Mesenchymal stem cell (in vitro differentiated cells and primary cell): ENCODE results near the gene SUN5.
"Not testable (repeated sequence)": the region's sequence is repeated elsewhere in the genome, so short reads cannot be mapped to it uniquely, and the experiment has no call there.

Experiments
- DNase-seq: peaks from one replicate; pipeline ENCODE4 v3.0.0-alpha.2; 2013
- H2AFZ ChIP-seq: one replicate; pipeline ENCODE4 v1.6.1; 2013; ENCODE audit warnings: low read depth, mild to moderate bottlenecking, control low read depth, inconsistent platforms, low read length, moderate library complexity
- H2AK5ac ChIP-seq: 2 replicates; pipeline ENCODE4 v1.6.1; 2013; ENCODE audit warnings: low read length, moderate library complexity, mild to moderate bottlenecking, inconsistent platforms; ENCODE audit not compliant: severe bottlenecking
- H2BK120ac ChIP-seq: one replicate; pipeline ENCODE4 v1.6.1; 2013; ENCODE audit warnings: low read depth, mild to moderate bottlenecking, inconsistent platforms, low read length, moderate library complexity
- H2BK12ac ChIP-seq, 2 experiments: one replicate each; pipeline ENCODE4 v1.6.1; 2013; ENCODE audit warnings: inconsistent platforms in 2 of 2, low read length in 2 of 2, mild to moderate bottlenecking in 2 of 2, moderate library complexity in 2 of 2, control low read depth in 1 of 2
- H2BK15ac ChIP-seq: one replicate; pipeline ENCODE4 v1.6.1; 2013; ENCODE audit warnings: mild to moderate bottlenecking, low read depth, inconsistent platforms; ENCODE audit not compliant: poor library complexity, severe bottlenecking
- H2BK5ac ChIP-seq: 2 replicates; pipeline ENCODE4 v1.6.1; 2013; ENCODE audit warnings: low read depth, mild to moderate bottlenecking, low read length, control low read depth, inconsistent platforms; ENCODE audit not compliant: poor library complexity, severe bottlenecking
- H3K14ac ChIP-seq, 2 experiments: one replicate each; pipeline ENCODE4 v1.6.1; 2013; ENCODE audit warnings: inconsistent platforms in 2 of 2, low read length in 2 of 2, control low read depth in 1 of 2, mild to moderate bottlenecking in 1 of 2, moderate library complexity in 1 of 2
- H3K18ac ChIP-seq, 2 experiments: one replicate each; pipeline ENCODE4 v1.6.1; 2013; ENCODE audit warnings: inconsistent platforms in 2 of 2, low read length in 2 of 2, control low read depth in 1 of 2, low read depth in 1 of 2, mild to moderate bottlenecking in 1 of 2
- H3K23ac ChIP-seq, 2 experiments: one replicate each; pipeline ENCODE4 v1.6.1; 2013; ENCODE audit warnings: inconsistent platforms in 2 of 2, low read length in 2 of 2, mild to moderate bottlenecking in 2 of 2, moderate library complexity in 2 of 2, control low read depth in 1 of 2
- H3K27ac ChIP-seq: 2 replicates; pipeline ENCODE4 v1.5.1; 2013; ENCODE audit warnings: mild to moderate bottlenecking, moderate library complexity, low read length, control low read depth, inconsistent platforms; ENCODE audit not compliant: poor library complexity, severe bottlenecking
- H3K27me3 ChIP-seq, 2 experiments: 2 replicates each; pipeline versions ENCODE4 v1.6.1 to v1.7.0; 2013; ENCODE audit warnings: low read length in 2 of 2, mild to moderate bottlenecking in 2 of 2, moderate library complexity in 2 of 2, control low read depth in 1 of 2, inconsistent platforms in 1 of 2; ENCODE audit not compliant: control insufficient read depth in 1 of 2, insufficient read depth in 1 of 2
- H3K36me3 ChIP-seq, 2 experiments: 2 replicates each; pipeline versions ENCODE4 v1.6.1 to v1.7.0; 2013; ENCODE audit warnings: low read length in 2 of 2, control low read depth in 1 of 2, inconsistent platforms in 1 of 2, low read depth in 1 of 2, mild to moderate bottlenecking in 1 of 2; ENCODE audit not compliant: insufficient read depth in 2 of 2, control insufficient read depth in 1 of 2
- H3K4ac ChIP-seq, 2 experiments: one replicate each; pipeline ENCODE4 v1.6.1; 2013; ENCODE audit warnings: inconsistent platforms in 2 of 2, low read length in 2 of 2, mild to moderate bottlenecking in 2 of 2, moderate library complexity in 2 of 2, control low read depth in 1 of 2, low read depth in 1 of 2
- H3K4me1 ChIP-seq: 2 replicates; pipeline ENCODE4 v1.6.1; 2013; ENCODE audit warnings: low read depth, low read length, control low read depth; ENCODE audit not compliant: control insufficient read depth, insufficient read depth
- H3K4me2 ChIP-seq: 2 replicates; pipeline ENCODE4 v1.6.1; 2013; ENCODE audit warnings: low read length, mild to moderate bottlenecking, inconsistent platforms; ENCODE audit not compliant: poor library complexity, severe bottlenecking
- H3K4me3 ChIP-seq, 2 experiments: 2 replicates each; pipeline versions ENCODE4 v1.5.1 to v1.7.0; 2013; ENCODE audit warnings: low read length in 2 of 2, mild to moderate bottlenecking in 2 of 2, control low read depth in 1 of 2, low read depth in 1 of 2; ENCODE audit not compliant: insufficient read depth in 1 of 2
- H3K79me1 ChIP-seq: replicated peaks from 2 replicates; pipeline ENCODE4 v1.6.1; 2013; ENCODE audit warnings: mild to moderate bottlenecking, control low read depth, low read length, inconsistent platforms; ENCODE audit not compliant: poor library complexity, severe bottlenecking
- H3K9ac ChIP-seq: 2 replicates; pipeline ENCODE4 v1.7.0; 2013; ENCODE audit warnings: mild to moderate bottlenecking, low read length, moderate library complexity
- H3K9me3 ChIP-seq: 2 replicates; pipeline ENCODE4 v1.7.0; 2013; ENCODE audit warnings: mild to moderate bottlenecking, low read length; ENCODE audit not compliant: control insufficient read depth
- H4K8ac ChIP-seq: one replicate; pipeline ENCODE4 v1.6.1; 2013; ENCODE audit warnings: inconsistent platforms, mild to moderate bottlenecking, low read length, moderate library complexity
- H4K91ac ChIP-seq: one replicate; pipeline ENCODE4 v1.6.1; 2013; ENCODE audit warnings: mild to moderate bottlenecking, low read length, inconsistent platforms
- WGBS: methylation state at CpG from one replicate; pipeline ENCODE4 v1.1.7; 2013; ENCODE audit warnings: mixed read lengths; 5-methylcytosine and 5-hydroxymethylcytosine counted together

The SUN5 gene

DNA sequence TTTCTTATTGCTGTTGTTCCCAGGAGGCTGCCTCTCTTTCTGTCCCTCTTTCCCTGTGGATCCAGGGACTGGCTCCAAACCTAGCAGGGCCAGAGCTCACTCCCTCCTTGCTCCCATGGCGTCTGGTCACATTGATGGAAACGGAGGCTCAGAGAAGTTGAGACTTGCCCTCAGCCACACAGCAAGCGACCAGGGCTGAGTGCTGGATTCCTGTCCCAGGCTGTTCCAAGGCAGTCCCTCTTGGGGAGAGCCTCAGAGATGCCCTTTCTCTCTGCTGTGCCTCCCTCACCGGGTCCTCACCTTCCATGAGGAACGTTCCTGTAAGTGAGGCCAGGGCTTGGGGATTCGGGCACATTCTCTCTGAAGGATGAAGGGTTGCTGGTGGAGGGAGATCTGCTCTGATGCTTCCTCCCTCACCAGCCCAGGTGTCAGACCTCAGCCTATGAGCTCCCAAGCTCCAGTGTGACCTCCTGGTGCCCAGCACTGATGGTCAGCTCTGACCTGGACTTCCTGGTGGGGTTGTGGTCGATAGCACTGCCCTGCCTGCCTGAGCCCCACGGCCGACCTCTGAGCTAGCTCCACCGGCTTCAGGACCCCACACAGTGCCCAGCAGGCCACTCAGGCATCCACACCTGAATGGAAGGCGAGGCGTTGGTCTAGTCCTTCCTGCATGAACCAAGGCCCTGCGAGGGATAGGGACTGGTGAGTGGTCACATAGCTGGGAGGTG is 26.8 kb downstream of the SUN5 start:
- 75% methylated on average over 12 of the region's 13 CpGs for WGBS
- no peak overlapping the region for H3K4me3 ChIP-seq

DNA sequence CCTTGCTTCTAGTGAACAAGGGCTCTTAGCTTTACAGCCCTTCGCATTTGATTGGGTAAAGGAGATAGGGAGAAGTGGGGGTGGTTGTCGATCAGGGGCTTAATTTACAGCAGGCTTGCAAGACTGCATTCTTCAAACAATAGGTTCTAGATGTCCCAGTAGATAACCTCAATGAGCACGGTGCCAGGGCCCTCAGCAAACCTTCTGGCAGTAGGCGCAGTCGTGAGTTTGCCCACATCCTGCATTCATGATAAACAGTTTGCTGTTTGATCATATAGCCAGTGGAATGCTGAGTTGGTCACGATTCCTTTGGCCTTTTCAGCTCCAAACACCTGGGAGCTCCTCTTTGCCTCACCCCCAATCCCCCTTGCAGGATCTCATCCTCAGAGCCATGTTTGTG is 27.5 kb downstream of the SUN5 start:
- Histone ChIP-seq H3K27me3 (peaks cover 4 to 64% of the 10 kb centered on the region in 2 experiments), H2BK12ac (no peak overlapping the region), H3K79me1 (no peaks in the 10 kb centered on the region), H3K23ac (no peak overlapping the region), H3K36me3 (no peaks in the 10 kb centered on the region), H3K4ac (no peak overlapping the region), H2BK15ac (no peak overlapping the region), H3K9ac (no peak overlapping the region), H2AFZ (no peak overlapping the region), H3K14ac (no peak overlapping the region), H3K27ac (no peak overlapping the region), H3K4me2 (no peak overlapping the region), H3K18ac (no peak overlapping the region), H2AK5ac (no peak overlapping the region), H4K8ac (no peak overlapping the region), H3K4me3 (no peak overlapping the region), H3K4me1 (peaks cover 4% of the 10 kb centered on the region), H4K91ac (no peak overlapping the region), H2BK5ac (no peak overlapping the region), H2BK120ac (no peak overlapping the region), H3K9me3 (no peaks in the 10 kb centered on the region)
- no peak for DNase-seq
- 81% methylated on average over 5 of the region's 6 CpGs for WGBS

More for the DNA sequence above, 26.8 kb downstream of the SUN5 start:
- Histone ChIP-seq H2AFZ (no peak overlapping the region), H3K4me2 (no peak overlapping the region), H3K23ac (peak overlapping the region in 1 of 2 experiments; percentile 9), H3K4me1 (peaks cover 4% of the 10 kb centered on the region), H2AK5ac (no peak overlapping the region), H3K9me3 (no peaks in the 10 kb centered on the region), H2BK15ac (no peak overlapping the region), H2BK5ac (no peak overlapping the region), H3K9ac (no peak overlapping the region), H4K8ac (no peak overlapping the region), H3K18ac (no peak overlapping the region), H3K27me3 (peaks cover 6 to 60% of the 10 kb centered on the region in 2 experiments), H4K91ac (no peak overlapping the region), H3K14ac (no peak overlapping the region), H3K36me3 (no peaks in the 10 kb centered on the region), H3K79me1 (no peaks in the 10 kb centered on the region), H2BK12ac (no peak overlapping the region), H2BK120ac (no peak overlapping the region), H3K4ac (no peak overlapping the region), H3K27ac (no peak overlapping the region)
- DNase-seq, result no peak

DNA sequence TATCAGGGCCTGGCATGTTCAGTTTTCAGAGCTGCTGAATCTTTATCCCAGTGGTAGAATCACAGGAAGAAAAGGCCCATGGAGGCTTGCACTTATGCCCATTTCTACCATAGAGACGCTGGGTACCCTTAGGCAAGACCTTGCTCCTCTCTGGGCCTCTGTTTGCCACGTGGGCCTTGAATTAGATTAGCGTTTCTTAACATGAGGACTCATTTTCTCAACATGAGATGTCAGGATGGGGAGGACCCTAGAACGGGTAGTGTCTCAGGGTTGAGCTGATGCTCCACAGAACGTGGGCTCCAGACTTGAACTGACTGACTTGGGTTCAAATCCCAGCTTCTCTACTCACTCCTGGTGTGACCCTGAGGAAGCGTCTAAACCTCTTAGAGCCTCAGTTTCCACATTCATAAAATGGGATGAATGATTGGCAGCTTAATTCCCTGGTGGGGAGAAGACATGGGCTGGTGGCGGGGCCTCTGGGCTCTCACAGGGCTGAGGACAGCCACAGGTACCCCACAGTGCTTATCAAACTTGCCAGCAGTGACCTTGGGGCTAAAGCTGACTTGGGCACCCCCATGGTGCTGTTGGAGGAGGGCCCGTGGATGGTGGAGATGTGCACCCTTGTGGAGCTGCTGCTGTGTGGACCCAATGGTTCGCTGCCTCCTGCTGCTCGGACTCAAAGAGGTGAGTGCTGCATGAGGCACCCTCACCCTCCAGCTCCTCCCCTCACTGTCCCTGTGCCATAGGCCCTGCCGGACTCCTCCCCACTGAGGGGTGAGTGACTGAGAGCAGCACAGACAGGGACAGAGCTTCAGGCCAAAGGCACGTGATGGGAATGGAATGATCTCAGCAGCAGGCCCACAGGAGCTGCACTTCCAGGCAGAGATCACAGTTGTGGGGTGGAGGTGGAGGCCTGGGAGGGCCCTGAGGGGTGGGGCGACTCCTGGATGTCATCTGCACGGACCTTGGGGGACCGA is 28.2 kb downstream of the SUN5 start:
- 76% methylated on average over 14 of the region's 15 CpGs for WGBS
- no peak overlapping the region for H2BK12ac ChIP-seq
- H3K18ac ChIP-seq, result no peak overlapping the region
- H3K36me3 ChIP-seq, result no peaks in the 10 kb centered on the region
- no peak for DNase-seq
- no peak overlapping the region for H2AFZ ChIP-seq
- peaks cover 4 to 58% of the 10 kb centered on the region in 2 experiments for H3K27me3 ChIP-seq
- H3K14ac ChIP-seq, result no peak overlapping the region
- no peak overlapping the region for H4K8ac ChIP-seq
- H3K79me1 ChIP-seq, result no peaks in the 10 kb centered on the region
- no peak overlapping the region for H3K4me3 ChIP-seq
- no peak overlapping the region for H4K91ac ChIP-seq
- H3K23ac ChIP-seq, result no peak overlapping the region
- no peak overlapping the region for H2BK5ac ChIP-seq
- H3K9ac ChIP-seq, result no peak overlapping the region
- H2BK120ac ChIP-seq, result no peak overlapping the region
- no peaks in the 10 kb centered on the region for H3K9me3 ChIP-seq
- no peak overlapping the region for H2BK15ac ChIP-seq
- peaks cover 4% of the 10 kb centered on the region for H3K4me1 ChIP-seq
- H3K4ac ChIP-seq, result no peak overlapping the region
- H2AK5ac ChIP-seq, result no peak overlapping the region
- H3K27ac ChIP-seq, result no peak overlapping the region
- no peak overlapping the region for H3K4me2 ChIP-seq

DNA sequence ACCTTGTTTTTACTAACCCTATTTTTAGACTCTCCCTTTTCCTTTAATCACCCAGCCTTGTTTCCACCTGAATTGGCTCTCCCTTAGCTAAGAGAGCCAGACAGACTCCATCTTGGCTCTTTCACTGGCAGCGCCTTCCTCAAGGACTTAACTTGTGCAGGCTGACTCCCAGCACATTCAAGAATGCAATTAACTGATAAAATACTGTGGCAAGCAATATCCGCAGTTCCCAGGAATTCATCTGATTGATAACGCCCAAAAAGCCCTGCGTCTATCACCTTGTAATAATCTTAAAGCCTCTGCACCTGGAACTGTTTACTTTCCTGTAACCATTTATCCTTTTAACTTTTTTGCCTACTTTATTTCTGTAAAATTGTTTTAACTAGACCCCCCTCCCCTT is 29.1 kb downstream of the SUN5 start:
- H3K14ac ChIP-seq, H2BK15ac ChIP-seq, H3K27ac ChIP-seq, H3K79me1 ChIP-seq, H2AK5ac ChIP-seq, H3K4ac ChIP-seq, H3K18ac ChIP-seq, H3K36me3 ChIP-seq, H2AFZ ChIP-seq, H4K91ac ChIP-seq, H3K4me2 ChIP-seq, DNase-seq, H3K4me1 ChIP-seq, H3K23ac ChIP-seq, H4K8ac ChIP-seq, H3K9me3 ChIP-seq, H3K9ac ChIP-seq, H2BK120ac ChIP-seq, H2BK5ac ChIP-seq, H2BK12ac ChIP-seq, H3K4me3 ChIP-seq: not testable (repeated sequence)
- 58% methylated on average over 4 of the region's 4 CpGs for WGBS
- peaks cover 4 to 53% of the 10 kb centered on the region in 2 experiments for H3K27me3 ChIP-seq
